AG04450 (cell line): ENCODE data around the gene SUMO3. TPM values are rescaled to one million over a fixed set of nuclear protein-coding genes. Genes with fewer than 3 reads are reported as not detected.

Experiments
- CTCF ChIA-PET: fragments of 300-600, 350-600 bp; formaldehyde crosslinking; extraction: SDS; loops from one replicate; lab custom pipeline; 2022; ENCODE audit warnings: antibody characterized with exemption, inconsistent platforms; lab: Charles Lee
- POLR2A ChIA-PET: fragments of 350-600 bp; formaldehyde crosslinking; extraction: SDS; loops from one replicate; lab custom pipeline; 2021; ENCODE audit warnings: antibody characterized with exemption, inconsistent platforms; lab: Yijun Ruan, JAX
- DNase-seq: peaks from one replicate; pipeline ENCODE4 v3.0.0-alpha.2; 2011; ENCODE audit warnings: low read depth, low spot score
- H3K27ac ChIP-seq: one replicate; pipeline ENCODE4 v1.5.1; 2012; ENCODE audit warnings: low read depth, low read length, control low read depth
- H3K27me3 ChIP-seq: one replicate; pipeline ENCODE4 v1.6.0; 2012; ENCODE audit warnings: low read length; ENCODE audit not compliant: control insufficient read depth, insufficient read depth
- H3K4me3 ChIP-seq: 2 replicates; pipeline ENCODE4 v1.5.1; 2011; ENCODE audit warnings: mild to moderate bottlenecking, low read depth, low read length, control low read depth
- H3K9me3 ChIP-seq: 2 replicates; pipeline ENCODE4 v1.5.1; 2012; ENCODE audit warnings: low read length; ENCODE audit not compliant: control insufficient read depth, insufficient read depth
- CTCF ChIP-seq: IDR thresholded peaks from 2 replicates; pipeline ENCODE4 v1.5.1; 2011; ENCODE audit warnings: low read depth, low read length, control low read depth, inconsistent platforms
- polyA plus RNA-seq: library from polyadenylated mRNA; depleted of rRNA; stranded (reverse); fragments of >200 nt; gene quantifications from 2 replicates; pipeline ENCODE4 v1.2.3, GENCODE V29; 2011

The SUMO3 gene
- polyA plus RNA-seq, 1 experiment, result 134 TPM

- POLR2A ChIA-PET, result interaction anchor here (0.7 to 1.2 kb wide), 2 partner anchors 14 to 91 kb away, joined by 3 to 4 read pairs; partner anchors contain the start of gene UBE2G2
- H3K27ac ChIP-seq, result no peak overlapping the region
- H3K9me3 ChIP-seq, result peaks cover 21% of the 10 kb centered on the region
- TF ChIP-seq CTCF, result no peak
- no peaks in the 10 kb centered on the region for H3K27me3 ChIP-seq
- no peak for DNase-seq
- H3K4me3 ChIP-seq, result no peak overlapping the region; the same call in 1 of the 2 replicates
- CTCF ChIA-PET, result interaction anchor here (0.9 kb wide), 1 partner anchor 23 kb away, joined by 4 read pairs; no protein-coding TSS in a partner anchor
Measured at GRCh38 chr21:44815852-44816628, 1.8 kb downstream of the SUMO3 start.

- no peak for DNase-seq
- ChIA-PET CTCF (interaction anchor here (0.5 to 0.9 kb wide), 2 partner anchors 22 to 117 kb away, joined by 4 read pairs; no protein-coding TSS in a partner anchor), POLR2A (interaction anchor here (0.7 to 1.2 kb wide), 2 partner anchors 13 to 92 kb away, joined by 3 to 4 read pairs; partner anchors contain the start of gene UBE2G2)
- Histone ChIP-seq H3K9me3 (peaks cover 19% of the 10 kb centered on the region), H3K27ac (no peak overlapping the region), H3K4me3 (no peak overlapping the region), H3K27me3 (no peaks in the 10 kb centered on the region)
- no peak for TF ChIP-seq CTCF
Measured at GRCh38 chr21:44815225-44815624, 2.6 kb downstream of the SUMO3 start.

GRCh38 chr21:44814498-44815023, 3.3 kb downstream of the SUMO3 start:
- no peaks in the 10 kb centered on the region for H3K27me3 ChIP-seq
- TF ChIP-seq CTCF, result no peak
- ChIA-PET POLR2A (no interaction called here), CTCF (interaction anchor here (0.5 to 0.6 kb wide), 2 partner anchors 78 to 117 kb away, joined by 4 to 5 read pairs; no protein-coding TSS in a partner anchor)
- H3K9me3 ChIP-seq, result peaks cover 12% of the 10 kb centered on the region
- no peak overlapping the region for H3K4me3 ChIP-seq
- no peak for DNase-seq
- H3K27ac ChIP-seq, result no peak overlapping the region

GRCh38 chr21:44813727-44814126, 4.1 kb downstream of the SUMO3 start:
- no peak for DNase-seq
- no peak overlapping the region for H3K27ac ChIP-seq
- no peak for TF ChIP-seq CTCF
- H3K9me3 ChIP-seq, result peaks cover 4% of the 10 kb centered on the region
- ChIA-PET POLR2A (no interaction called here), CTCF (interaction anchor here (0.6 kb wide), 1 partner anchor 79 kb away, joined by 5 read pairs; no protein-coding TSS in a partner anchor)
- H3K27me3 ChIP-seq, result no peaks in the 10 kb centered on the region
- H3K4me3 ChIP-seq, result no peak overlapping the region

- H3K27ac ChIP-seq, result no peak overlapping the region
- TF ChIP-seq CTCF, result no peak
- no peak for DNase-seq
- H3K4me3 ChIP-seq, result no peak overlapping the region
- no peaks in the 10 kb centered on the region; the same call in 1 of the 2 replicates for H3K9me3 ChIP-seq
- CTCF ChIA-PET, result no interaction called here
- POLR2A ChIA-PET, result no interaction called here
- no peaks in the 10 kb centered on the region for H3K27me3 ChIP-seq
Measured at GRCh38 chr21:44813149-44813548, 4.7 kb downstream of the SUMO3 start.
